Neuron (in vitro differentiated cells): ENCODE results near the gene PPP1R3D.
A peak's percentile ranks its signal among the peaks of the same experiment; 100 is the strongest.

Experiments
- H2AFZ ChIP-seq: one replicate; pipeline ENCODE4 v1.6.1; 2013; ENCODE audit warnings: low read depth, mild to moderate bottlenecking, inconsistent platforms, low read length, moderate library complexity
- H3K27me3 ChIP-seq: one replicate; pipeline ENCODE4 v1.6.1; 2013; ENCODE audit warnings: low read length; ENCODE audit not compliant: insufficient read depth
- H3K36me3 ChIP-seq: one replicate; pipeline ENCODE4 v1.6.1; 2013; ENCODE audit warnings: low read length; ENCODE audit not compliant: insufficient read depth
- H3K4me1 ChIP-seq: one replicate; pipeline ENCODE4 v1.6.1; 2013; ENCODE audit warnings: low read length; ENCODE audit not compliant: insufficient read depth
- H3K4me3 ChIP-seq: 2 replicates; pipeline ENCODE4 v1.5.1; 2013; ENCODE audit warnings: mild to moderate bottlenecking, low read length, moderate library complexity
- H3K9me3 ChIP-seq: one replicate; pipeline ENCODE4 v1.6.1; 2013; ENCODE audit warnings: low read length

PPP1R3D gene

GRCh38 chr20:59942245-59942644, 2.1 kb upstream of the PPP1R3D start:
- H3K36me3 ChIP-seq, result peaks cover 24% of the 10 kb centered on the region
- peaks cover 22% of the 10 kb centered on the region for H3K4me1 ChIP-seq
- no peaks in the 10 kb centered on the region for H3K9me3 ChIP-seq
- H3K27me3 ChIP-seq, result no peaks in the 10 kb centered on the region
- no peak overlapping the region for H2AFZ ChIP-seq
- no peak overlapping the region for H3K4me3 ChIP-seq

DNA sequence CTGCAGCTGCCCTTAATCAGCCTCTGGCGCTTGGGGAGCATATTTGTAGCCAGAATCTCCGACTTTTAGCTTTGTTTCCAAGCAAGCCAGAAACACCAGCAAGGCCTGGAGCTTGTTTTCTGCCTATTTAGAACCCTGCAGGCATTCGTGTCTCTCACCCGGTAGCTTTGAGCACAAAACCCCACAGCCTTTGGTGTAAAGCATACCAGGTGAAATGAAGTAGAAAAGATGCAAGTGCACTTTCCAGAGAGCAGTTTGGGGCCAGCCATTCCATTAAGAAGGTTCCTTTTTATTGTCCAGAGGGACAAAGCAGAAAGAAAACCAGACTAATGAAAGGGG, 820 bp upstream of the PPP1R3D start:
- peak overlapping the region; percentile 78 for H3K4me3 ChIP-seq
- peaks cover 23% of the 10 kb centered on the region for H3K4me1 ChIP-seq
- peak overlapping the region; percentile 76 for H2AFZ ChIP-seq
- peaks cover 24% of the 10 kb centered on the region for H3K36me3 ChIP-seq
- H3K27me3 ChIP-seq, result no peaks in the 10 kb centered on the region
- no peaks in the 10 kb centered on the region for H3K9me3 ChIP-seq

GRCh38 chr20:59939879-59940128, 301 bp downstream of the PPP1R3D start:
- Histone ChIP-seq H3K36me3 (peaks cover 21% of the 10 kb centered on the region), H3K9me3 (no peaks in the 10 kb centered on the region), H3K4me3 (peak overlapping the region; percentile 78), H3K4me1 (peaks cover 19% of the 10 kb centered on the region), H3K27me3 (no peaks in the 10 kb centered on the region), H2AFZ (peak overlapping the region; percentile 98)

DNA sequence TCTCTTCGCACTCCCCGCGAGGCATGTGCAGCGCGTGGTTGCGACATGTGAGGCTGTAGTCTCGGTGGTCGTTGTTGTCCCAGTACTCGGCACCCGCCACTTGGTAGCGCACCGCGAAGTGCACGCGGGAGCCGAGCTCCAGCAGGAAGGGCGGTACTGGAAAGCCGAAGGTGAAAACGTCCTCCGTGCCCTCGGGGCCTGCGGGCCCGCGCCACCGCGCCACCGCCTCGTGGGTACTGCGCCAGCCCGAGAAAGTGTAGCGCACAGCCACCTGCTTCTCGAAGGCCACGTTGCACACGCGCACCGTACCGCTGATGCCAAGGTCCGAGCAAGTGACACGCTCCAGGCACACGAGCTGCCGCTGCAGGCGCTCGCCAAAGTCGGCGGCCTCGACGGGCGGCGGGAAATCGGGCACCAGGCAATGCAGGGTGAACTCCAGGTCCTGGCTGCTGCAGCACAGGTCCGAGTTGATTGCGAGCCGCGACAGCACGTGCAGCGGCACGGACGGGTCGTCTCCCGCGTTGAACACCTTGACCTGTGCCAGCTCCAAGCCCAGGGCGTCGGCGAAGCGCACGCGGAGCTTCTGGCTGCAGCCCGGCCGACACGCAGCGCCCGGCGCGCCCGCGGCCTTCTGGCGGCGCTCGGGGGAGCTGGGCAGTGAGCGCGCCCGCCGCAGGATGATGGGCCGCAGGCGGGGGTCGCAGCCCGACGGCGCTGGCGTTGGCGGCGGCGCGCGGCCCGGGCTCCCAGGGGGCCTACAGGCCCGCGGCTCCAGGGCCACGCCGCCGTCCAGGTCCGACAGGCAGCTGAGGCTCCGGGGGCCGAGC, 840 bp downstream of the PPP1R3D start:
- no peaks in the 10 kb centered on the region for H3K27me3 ChIP-seq

GRCh38 chr20:59938696-59939051, 1.4 kb downstream of the PPP1R3D start:
- no peak overlapping the region for H2AFZ ChIP-seq
- no peaks in the 10 kb centered on the region for H3K27me3 ChIP-seq
- peaks cover 19% of the 10 kb centered on the region for H3K4me1 ChIP-seq
- H3K36me3 ChIP-seq, result peaks cover 10% of the 10 kb centered on the region
- no peak overlapping the region for H3K4me3 ChIP-seq
- H3K9me3 ChIP-seq, result no peaks in the 10 kb centered on the region

More for the DNA sequence above, 840 bp downstream of the PPP1R3D start:
- Histone ChIP-seq H3K9me3 (no peaks in the 10 kb centered on the region), H3K4me1 (peaks cover 19% of the 10 kb centered on the region), H3K4me3 (peak overlapping the region; percentile 78), H3K36me3 (peaks cover 16% of the 10 kb centered on the region), H2AFZ (peak overlapping the region; percentile 98)

GRCh38 chr20:59938221-59938620, 1.9 kb downstream of the PPP1R3D start:
- Histone ChIP-seq H3K27me3 (no peaks in the 10 kb centered on the region), H3K36me3 (peaks cover 5% of the 10 kb centered on the region), H3K4me3 (no peak overlapping the region), H3K4me1 (peaks cover 19% of the 10 kb centered on the region), H2AFZ (no peak overlapping the region), H3K9me3 (no peaks in the 10 kb centered on the region)

- H3K36me3 ChIP-seq, result peaks cover under 1% of the 10 kb centered on the region
- H2AFZ ChIP-seq, result no peak overlapping the region
- no peak overlapping the region for H3K4me3 ChIP-seq
- no peaks in the 10 kb centered on the region for H3K9me3 ChIP-seq
- H3K4me1 ChIP-seq, result peaks cover 18% of the 10 kb centered on the region
- no peaks in the 10 kb centered on the region for H3K27me3 ChIP-seq
Observed at GRCh38 chr20:59937150-59937549, 3.0 kb downstream of the PPP1R3D start.

DNA sequence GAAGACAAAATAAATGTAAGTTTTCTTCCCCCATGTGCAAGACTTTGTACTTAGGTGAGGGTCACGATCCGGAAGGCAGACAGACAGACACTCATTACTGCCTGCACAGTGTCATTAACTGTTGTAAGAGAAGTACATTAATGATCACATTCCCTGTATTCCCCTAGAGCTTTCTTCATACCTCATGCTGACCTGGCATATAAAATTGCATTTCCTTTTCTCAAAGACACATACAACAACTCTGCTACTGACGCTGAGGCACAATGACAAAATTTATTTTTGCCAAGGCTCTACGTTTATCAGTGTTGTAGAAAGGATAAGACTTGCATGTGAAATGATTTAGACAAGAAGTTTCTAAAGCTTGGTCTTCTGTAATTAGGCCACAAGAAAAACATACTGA, 3.7 kb downstream of the PPP1R3D start:
- Histone ChIP-seq H2AFZ (no peak overlapping the region), H3K4me3 (no peak overlapping the region), H3K9me3 (no peaks in the 10 kb centered on the region), H3K4me1 (peaks cover 18% of the 10 kb centered on the region), H3K36me3 (no peaks in the 10 kb centered on the region), H3K27me3 (no peaks in the 10 kb centered on the region)

- no peaks in the 10 kb centered on the region for H3K27me3 ChIP-seq
- no peaks in the 10 kb centered on the region for H3K36me3 ChIP-seq
- H2AFZ ChIP-seq, result no peak overlapping the region
- H3K4me1 ChIP-seq, result peaks cover 14% of the 10 kb centered on the region
- H3K4me3 ChIP-seq, result no peak overlapping the region
- no peaks in the 10 kb centered on the region for H3K9me3 ChIP-seq
Observed at GRCh38 chr20:59935457-59936185, 4.5 kb downstream of the PPP1R3D start.

- H3K36me3 ChIP-seq, result no peaks in the 10 kb centered on the region
- no peaks in the 10 kb centered on the region for H3K9me3 ChIP-seq
- no peak overlapping the region for H2AFZ ChIP-seq
- no peaks in the 10 kb centered on the region for H3K27me3 ChIP-seq
- no peak overlapping the region for H3K4me3 ChIP-seq
- peaks cover 12% of the 10 kb centered on the region for H3K4me1 ChIP-seq
Observed at GRCh38 chr20:59933849-59934585, 6.1 kb downstream of the PPP1R3D start.

GRCh38 chr20:59933296-59933848, 6.7 kb downstream of the PPP1R3D start, which contains the start of gene SYCP2:
Gene SYCP2, minus strand, starts transcription at chr20:59933637. Its CDS starts 11,224 bp downstream, at chr20:59922413.
- H3K27me3 ChIP-seq, result no peaks in the 10 kb centered on the region
- H2AFZ ChIP-seq, result no peak within 1 kb of the TSS
- peaks cover 12% of the 10 kb centered on the region for H3K4me1 ChIP-seq
- no peak within 1 kb of the TSS for H3K4me3 ChIP-seq
- no peaks in the 10 kb centered on the region for H3K9me3 ChIP-seq
- H3K36me3 ChIP-seq, result no peaks in the 10 kb centered on the region

DNA sequence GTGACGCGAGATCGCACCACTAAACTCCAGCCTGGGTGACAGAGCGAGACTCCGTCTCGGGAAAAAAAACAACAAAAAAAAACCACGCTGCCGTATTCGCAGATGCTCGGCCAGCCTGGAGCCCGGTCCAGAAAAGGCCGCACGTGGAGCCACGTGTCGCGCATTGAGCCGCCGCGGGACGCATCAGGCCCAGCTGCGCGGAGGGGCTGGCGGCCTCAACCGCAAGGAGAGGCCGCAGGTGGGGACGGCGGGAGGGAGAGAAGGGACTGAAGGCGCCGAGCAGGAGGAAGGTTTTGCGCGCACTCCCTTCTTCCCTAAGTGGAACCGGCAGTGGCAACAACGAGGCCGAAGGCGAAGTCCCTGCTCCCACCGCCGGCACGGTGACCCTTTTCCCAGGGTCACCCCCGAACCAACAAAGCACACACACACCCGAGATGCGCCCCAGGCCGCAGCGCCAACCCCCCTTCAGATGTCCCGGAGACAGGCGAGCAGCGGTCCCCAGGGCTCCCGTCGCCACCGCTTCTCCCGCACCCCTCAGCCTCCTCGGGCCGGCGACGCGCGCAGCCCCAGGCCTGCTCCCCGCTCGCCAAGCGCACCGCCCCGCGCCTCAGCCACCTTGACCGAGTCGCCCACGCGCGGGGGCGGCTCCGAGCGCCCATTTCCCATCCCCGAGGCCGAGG, 7.3 kb downstream of the PPP1R3D start:
- H3K4me1 ChIP-seq, result peaks cover 12% of the 10 kb centered on the region
- H2AFZ ChIP-seq, result no peak overlapping the region
- H3K36me3 ChIP-seq, result no peaks in the 10 kb centered on the region
- H3K9me3 ChIP-seq, result no peaks in the 10 kb centered on the region
- no peak overlapping the region for H3K4me3 ChIP-seq
- H3K27me3 ChIP-seq, result no peaks in the 10 kb centered on the region
